22Rv1 (cell line): ENCODE data around the gene PTPRM.

Source experiments
- ZFX ChIP-seq: fragments of 450-650 bp; IDR thresholded peaks from 2 replicates; pipeline ENCODE4 v1.6.1; 2017; ENCODE audit warnings: antibody characterized with exemption, borderline replicate concordance
- TF ChIP-seq, protein P1 (sequence below): fragments of 450-650 bp; IDR thresholded peaks from 2 replicates; pipeline ENCODE4 v1.5.1; 2017; ENCODE audit warnings: mild to moderate bottlenecking

DNA sequence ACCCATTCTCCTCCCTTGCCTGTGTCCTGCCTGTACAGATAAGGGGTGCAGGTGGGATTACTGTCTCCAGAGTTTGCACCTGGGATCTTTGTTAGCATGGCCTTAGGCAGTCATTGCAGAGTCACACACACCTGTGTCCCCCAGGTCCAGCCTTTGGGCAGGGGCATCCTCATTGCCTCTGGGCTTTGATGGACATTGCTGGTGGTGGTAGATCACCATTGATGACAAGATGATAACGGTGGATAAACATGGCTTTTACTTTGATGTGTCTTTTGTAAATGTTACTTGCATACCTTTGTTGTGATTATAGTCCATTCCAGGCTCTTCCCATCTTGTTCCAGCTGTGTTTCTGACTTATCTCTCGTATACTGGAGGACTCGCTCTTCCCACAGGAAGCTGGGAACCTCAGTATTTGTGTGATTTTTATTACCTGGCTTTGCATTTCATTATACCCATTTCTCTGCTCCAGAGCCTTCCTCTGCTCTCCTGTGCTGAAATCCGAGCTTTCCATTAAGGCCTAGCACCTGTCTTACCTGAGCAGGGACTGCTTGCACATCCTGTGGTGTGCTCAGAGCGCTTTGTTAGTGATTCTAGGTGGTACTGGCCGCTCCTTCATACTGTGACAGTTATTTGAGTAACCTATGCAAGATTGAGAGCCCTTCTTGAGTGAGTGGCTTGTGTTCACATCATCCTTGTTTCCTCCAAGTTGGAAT, 79.2 kb downstream of the PTPRM start:
- TF ChIP-seq, protein P1, sequence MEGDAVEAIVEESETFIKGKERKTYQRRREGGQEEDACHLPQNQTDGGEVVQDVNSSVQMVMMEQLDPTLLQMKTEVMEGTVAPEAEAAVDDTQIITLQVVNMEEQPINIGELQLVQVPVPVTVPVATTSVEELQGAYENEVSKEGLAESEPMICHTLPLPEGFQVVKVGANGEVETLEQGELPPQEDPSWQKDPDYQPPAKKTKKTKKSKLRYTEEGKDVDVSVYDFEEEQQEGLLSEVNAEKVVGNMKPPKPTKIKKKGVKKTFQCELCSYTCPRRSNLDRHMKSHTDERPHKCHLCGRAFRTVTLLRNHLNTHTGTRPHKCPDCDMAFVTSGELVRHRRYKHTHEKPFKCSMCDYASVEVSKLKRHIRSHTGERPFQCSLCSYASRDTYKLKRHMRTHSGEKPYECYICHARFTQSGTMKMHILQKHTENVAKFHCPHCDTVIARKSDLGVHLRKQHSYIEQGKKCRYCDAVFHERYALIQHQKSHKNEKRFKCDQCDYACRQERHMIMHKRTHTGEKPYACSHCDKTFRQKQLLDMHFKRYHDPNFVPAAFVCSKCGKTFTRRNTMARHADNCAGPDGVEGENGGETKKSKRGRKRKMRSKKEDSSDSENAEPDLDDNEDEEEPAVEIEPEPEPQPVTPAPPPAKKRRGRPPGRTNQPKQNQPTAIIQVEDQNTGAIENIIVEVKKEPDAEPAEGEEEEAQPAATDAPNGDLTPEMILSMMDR, result no peak
- TF ChIP-seq ZFX, result no peak
